Measurements from ENCODE around the gene TSEN2. TPM values are rescaled to one million over a fixed set of nuclear protein-coding genes. Genes with fewer than 3 reads are reported as not detected.
"Not testable (repeated sequence)": the region's sequence is repeated elsewhere in the genome, so short reads cannot be mapped to it uniquely, and the experiment has no call there.

The TSEN2 gene
- total RNA-seq, 1 experiment from 2014 or later, result 29.9 TPM

DNA sequence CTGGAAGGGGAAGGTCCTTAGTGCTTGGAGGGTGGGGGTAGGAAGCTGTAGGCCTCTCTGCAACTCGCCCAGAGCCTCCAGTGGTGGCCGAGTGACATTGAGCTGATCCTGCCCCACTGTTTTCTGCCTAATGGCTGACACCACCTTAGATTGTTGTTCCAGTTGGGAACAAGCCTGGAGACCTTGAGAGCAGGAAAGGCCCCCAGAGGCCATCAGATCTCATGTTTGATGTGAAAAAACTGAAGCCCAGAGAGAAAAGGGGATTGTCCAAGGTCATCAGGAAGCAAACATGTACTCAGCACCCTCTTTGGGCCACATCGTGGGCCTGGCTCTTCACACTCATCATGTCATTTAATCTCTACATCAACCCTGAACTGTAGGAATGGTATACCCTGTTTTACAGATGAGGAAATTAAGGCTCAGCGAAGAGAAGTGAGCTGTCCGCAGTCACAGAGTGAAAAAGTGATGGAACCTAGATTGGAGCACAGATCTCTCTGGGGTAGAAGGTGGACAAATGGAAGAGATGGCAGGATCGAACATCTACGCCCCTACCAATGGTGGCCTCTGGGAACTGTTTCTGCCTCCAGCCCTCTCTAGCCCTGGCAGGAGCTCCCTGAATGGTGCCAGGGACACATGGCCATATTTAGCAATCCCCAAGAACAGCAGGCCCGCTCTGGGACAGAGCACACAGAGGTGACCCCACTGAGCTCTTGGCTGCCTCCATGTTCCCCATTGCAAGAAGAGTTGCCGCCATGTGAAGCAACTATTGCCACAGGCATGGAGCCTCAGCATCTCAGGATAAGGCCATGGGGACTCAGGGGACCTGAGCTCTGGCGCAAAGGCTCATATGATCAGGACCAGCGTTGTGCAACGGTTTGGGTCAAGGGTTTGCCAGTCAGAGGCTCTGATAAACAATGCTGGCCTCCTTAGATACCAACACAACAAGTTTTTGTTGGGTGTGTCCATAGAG, 31.6 kb upstream of the TSEN2 start:
- no peak for DNase-seq (ENCODE audit: low spot score)

DNA sequence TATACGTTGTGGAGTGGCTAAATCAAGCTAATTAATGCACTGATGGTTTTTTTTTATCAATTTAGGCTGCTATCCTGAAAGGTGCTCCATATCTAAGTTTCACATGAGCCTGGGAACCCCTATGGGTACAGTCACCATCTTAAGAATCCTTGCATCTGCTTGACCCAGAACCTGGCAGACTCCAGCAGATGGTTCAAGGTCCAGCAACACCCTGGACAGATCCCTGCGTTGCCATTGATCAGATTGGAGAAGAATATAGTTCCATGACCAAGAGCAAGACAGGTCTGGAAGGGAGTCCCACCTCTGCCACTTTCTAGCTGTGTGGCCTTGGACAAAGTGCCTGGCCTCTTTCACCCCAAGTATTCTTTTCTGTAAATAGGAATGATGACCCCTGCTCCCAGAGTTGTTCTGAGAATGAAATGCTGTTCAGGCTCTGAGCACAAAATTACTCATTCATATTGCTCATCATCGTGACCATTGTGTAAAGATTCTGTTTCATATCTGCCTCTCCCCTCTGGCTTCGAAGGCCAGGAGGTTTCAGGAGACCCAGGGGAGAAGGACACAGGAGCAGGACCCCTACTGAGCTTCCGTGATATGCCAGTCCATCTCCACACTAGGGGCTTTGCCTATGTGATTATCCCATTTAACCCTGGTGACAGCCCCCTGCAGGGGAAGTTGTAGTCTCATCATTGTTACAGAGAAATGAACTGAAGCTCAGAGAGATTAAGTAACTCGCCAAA, 30.0 kb upstream of the TSEN2 start:
- no peak for DNase-seq (ENCODE audit: low spot score)

- DNase-seq (ENCODE audit: low spot score), result peak; percentile 27
Observed at GRCh38 chr3:12454816-12455121, 29.5 kb upstream of the TSEN2 start.

- DNase-seq (ENCODE audit: low spot score), result no peak
Observed at GRCh38 chr3:12455740-12456139, 28.5 kb upstream of the TSEN2 start.

GRCh38 chr3:12456441-12456840, 27.8 kb upstream of the TSEN2 start:
- DNase-seq (ENCODE audit: low spot score), result no peak

DNA sequence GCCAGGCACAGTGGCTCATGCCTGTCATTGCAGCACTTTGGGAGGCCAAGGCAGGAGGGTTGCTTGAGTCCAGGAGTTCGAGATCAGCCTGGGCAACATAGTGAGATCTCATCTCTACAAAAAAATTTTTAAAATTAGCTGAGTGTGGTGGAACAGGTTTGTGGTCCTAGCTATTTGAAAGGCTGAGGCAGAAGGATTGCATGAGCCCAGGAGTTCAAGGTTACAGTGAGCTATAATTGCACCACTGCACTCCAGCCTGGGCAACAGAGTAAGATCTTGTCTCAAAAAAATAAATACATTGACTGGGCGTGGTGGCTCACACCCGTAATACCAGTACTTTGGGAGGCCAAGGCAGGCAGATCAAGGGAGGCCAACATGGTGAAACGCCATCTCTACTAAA, 26.9 kb upstream of the TSEN2 start:
- DNase-seq (ENCODE audit: low spot score), result not testable (repeated sequence)

DNA sequence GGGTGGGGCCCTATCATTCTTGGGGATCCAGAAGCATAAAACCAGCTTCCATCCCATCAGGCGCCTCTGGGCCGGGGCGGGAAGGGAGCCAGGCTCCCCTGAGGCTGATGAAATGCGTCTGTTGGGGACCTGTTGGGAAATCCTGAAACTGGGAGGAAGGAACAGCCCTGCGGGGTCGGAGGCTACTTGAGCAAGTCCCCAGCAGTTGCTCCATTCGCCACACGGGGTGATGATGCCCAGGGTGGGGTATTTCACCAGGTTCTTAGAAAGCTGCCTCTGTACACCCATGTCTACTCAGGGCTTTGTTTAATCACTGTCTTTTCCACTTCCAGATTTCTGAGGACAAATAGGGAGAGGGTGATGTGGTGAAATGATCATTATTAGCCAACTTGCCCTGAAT, 25.4 kb upstream of the TSEN2 start:
- no peak for DNase-seq (ENCODE audit: low spot score)

GRCh38 chr3:12460127-12460526, 24.2 kb upstream of the TSEN2 start:
- no peak for DNase-seq (ENCODE audit: low spot score)

DNA sequence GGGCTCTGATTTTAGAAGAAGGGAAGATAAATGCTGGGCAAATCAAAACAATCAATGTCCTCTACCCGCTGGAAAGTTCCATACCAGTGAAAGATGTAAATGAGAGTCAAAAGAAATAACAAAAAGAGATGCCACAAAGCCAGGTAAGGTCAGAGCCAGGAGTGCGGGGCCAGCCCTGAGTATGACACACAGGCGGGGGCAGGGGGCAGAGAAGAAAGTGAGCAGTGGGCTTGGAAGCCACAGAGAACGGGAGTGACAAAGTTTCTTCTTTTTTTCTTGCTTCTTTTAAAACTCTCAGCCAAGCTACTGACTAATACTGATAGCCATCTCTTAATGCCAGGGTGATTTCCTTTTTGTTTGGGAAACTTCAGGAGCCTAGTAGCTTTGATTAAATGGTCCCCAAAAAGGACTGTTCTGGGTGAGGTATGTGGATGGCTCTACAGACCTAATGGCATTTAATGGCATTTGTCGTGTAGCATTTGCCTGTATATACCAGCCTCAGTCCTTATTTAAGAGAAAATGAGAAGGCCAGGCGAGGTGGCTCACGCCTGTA, 23.1 kb upstream of the TSEN2 start:
- DNase-seq (ENCODE audit: low spot score), result peak; percentile 52

- DNase-seq (ENCODE audit: low spot score), result no peak
Observed at GRCh38 chr3:12462159-12462947, 21.9 kb upstream of the TSEN2 start.

- no peak for DNase-seq (ENCODE audit: low spot score)
Observed at GRCh38 chr3:12463686-12464085, 20.6 kb upstream of the TSEN2 start.

DNA sequence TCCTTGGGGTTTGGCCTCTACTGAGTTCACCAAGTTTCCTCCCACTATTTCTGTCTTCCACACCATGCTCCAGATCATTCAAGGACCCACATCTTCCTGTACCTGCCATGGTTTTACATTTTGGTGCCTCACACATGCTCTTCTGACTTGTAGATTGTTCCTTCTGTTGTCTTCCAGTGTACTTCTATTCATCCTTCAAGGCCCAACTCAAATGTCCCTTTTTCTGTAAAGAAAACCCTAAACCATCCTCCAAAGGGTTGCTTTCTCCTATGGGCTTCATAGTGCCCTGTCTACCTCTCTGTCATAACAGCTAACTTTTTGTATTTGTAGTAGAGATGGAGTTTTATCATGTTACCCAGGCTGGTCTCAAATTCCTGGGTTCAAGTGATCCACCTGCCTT, 20.1 kb upstream of the TSEN2 start:
- no peak for DNase-seq (ENCODE audit: low spot score)

GRCh38 chr3:12465151-12465835, 19.0 kb upstream of the TSEN2 start:
- DNase-seq (ENCODE audit: low spot score), result no peak

GRCh38 chr3:12465836-12466225, 18.4 kb upstream of the TSEN2 start:
- DNase-seq (ENCODE audit: low spot score), result no peak

DNA sequence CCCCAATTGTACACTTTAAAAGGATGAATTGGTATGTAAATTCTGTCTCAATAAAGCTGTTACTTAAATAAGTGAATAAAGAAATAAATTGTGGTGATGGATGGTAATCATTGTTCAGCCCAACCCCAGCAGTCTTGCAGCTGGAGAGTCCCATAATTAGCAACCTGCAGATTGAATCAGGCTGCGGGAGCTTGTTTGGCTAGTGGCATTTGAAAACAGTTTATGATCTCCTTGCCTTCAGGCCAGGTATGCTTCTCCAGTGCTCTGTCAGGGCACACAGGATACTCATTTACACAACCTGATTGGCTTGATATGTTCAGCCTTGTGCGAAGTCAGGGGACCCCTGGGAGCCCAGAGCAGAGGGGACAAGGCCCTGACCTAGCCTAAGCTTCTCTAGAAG, 16.5 kb upstream of the TSEN2 start:
- no peak for DNase-seq (ENCODE audit: low spot score)

- DNase-seq (ENCODE audit: low spot score), result no peak
Observed at GRCh38 chr3:12468276-12468675, 16.0 kb upstream of the TSEN2 start.

GRCh38 chr3:12468757-12469156, 15.5 kb upstream of the TSEN2 start:
- no peak for DNase-seq (ENCODE audit: low spot score)

GRCh38 chr3:12469222-12469621, 15.1 kb upstream of the TSEN2 start:
- DNase-seq (ENCODE audit: low spot score), result not testable (repeated sequence)

DNA sequence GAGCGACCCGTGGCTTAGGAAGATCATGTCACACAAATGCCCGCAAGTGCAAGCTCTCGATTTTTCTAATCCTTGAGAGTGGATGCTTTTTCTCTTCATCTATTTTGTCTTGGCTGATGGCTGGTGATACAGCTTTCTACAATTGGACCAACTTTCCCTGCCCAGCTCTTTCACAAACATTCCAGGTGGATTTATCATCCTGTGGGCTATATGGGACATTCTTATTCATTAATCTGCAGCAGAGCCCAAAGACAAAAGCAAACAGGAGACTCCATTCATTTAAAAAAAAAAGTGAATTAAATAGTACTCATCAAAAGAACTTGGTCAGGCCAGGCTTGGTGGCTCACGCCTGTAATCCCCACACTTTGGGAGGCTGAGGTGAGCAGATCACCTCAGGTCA, 14.2 kb upstream of the TSEN2 start:
- DNase-seq (ENCODE audit: low spot score), result peak; percentile 82

DNA sequence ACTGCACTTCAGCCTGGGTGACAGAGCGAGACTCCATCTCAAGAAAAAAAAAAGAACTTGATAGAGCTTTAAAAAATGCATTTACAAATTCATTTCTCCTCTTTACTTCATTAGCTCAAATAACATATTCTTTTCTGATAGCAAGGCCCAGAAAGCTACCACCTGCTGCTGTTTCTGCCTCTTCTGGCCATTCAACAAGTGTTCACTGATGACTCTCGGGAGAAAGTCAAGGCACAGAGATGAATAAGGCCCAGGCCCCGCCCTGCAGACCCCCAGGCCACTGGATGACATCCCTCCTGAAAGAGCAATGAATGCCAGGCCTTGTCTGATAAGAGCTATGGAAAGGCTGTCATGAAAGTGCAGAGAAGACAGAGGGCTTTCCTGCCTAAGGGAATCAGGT, 13.6 kb upstream of the TSEN2 start:
- DNase-seq (ENCODE audit: low spot score), result no peak

DNA sequence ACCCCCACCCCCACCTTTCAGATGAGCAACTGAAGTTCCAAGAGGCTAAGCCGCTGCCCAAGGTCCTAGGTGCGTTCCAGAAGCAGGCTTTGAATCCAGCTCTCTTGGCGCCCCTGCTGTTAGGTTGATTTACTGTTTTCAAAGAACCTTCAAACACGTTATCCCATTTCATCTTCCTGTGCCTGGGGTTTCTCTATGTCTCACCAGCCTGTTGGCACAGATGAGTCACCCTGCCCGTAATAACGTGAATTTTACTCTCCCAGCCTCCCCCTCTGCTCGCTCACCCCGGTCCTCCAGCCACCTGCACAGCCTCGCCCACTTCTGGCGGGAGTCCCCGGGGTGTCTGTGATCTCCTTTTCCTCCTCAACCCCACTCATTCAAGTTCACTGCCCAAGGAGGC, 13.0 kb upstream of the TSEN2 start:
- peak; percentile 95 for DNase-seq (ENCODE audit: low spot score)

Measured in A172 (cell line).